HL-60/S4 treated with retinoic acid at 250 ng/mL for 4 days and 3 days (cell line): ENCODE measurements around the gene SLC25A29.
"Not testable (repeated sequence)": the region's sequence is repeated elsewhere in the genome, so short reads cannot be mapped to it uniquely, and the experiment has no call there.

Experiments
- in situ Hi-C: fragments of 300-500 bp; cut with MboI; formaldehyde crosslinking; loops from 2 replicates; pipeline ENCODE4 v1.7.0; 2022; ENCODE audit warnings: low sequenced_read_pairs

SLC25A29 gene

GRCh38 chr14:100294213-100294962 lies 11.9 kb downstream of the SLC25A29 start:
- in situ Hi-C loops: no loop called here

- in situ Hi-C loops: no loop called here
These were observed 12.6 kb downstream of the SLC25A29 start for GRCh38 chr14:100293497-100294212.

- in situ Hi-C loops: no loop called here
These were observed 13.3 kb downstream of the SLC25A29 start for GRCh38 chr14:100292776-100293461.

GRCh38 chr14:100292301-100292775 lies 13.9 kb downstream of the SLC25A29 start:
- in situ Hi-C loops: no loop called here

GRCh38 chr14:100291305-100292075 lies 14.8 kb downstream of the SLC25A29 start:
- in situ Hi-C loops: no loop called here

GRCh38 chr14:100290607-100291304 lies 15.5 kb downstream of the SLC25A29 start:
- in situ Hi-C loops: no loop called here

GRCh38 chr14:100289916-100290606 lies 16.2 kb downstream of the SLC25A29 start:
- in situ Hi-C loops: no loop called here

- in situ Hi-C loops: no loop called here
These were observed 17.7 kb downstream of the SLC25A29 start for GRCh38 chr14:100288382-100289185.

- in situ Hi-C loops: not testable (repeated sequence)
These were observed 18.3 kb downstream of the SLC25A29 start for GRCh38 chr14:100287998-100288295.

- in situ Hi-C loops: no loop called here
These were observed 18.8 kb downstream of the SLC25A29 start for GRCh38 chr14:100287202-100287997.

- in situ Hi-C loops: no loop called here
These were observed 19.6 kb downstream of the SLC25A29 start for GRCh38 chr14:100286484-100287191.

- in situ Hi-C loops: no loop called here
These were observed 20.3 kb downstream of the SLC25A29 start for GRCh38 chr14:100285913-100286400.

GRCh38 chr14:100285021-100285912 lies 21.0 kb downstream of the SLC25A29 start:
- in situ Hi-C loops: no loop called here

- in situ Hi-C loops: no loop called here
These were observed 22.0 kb downstream of the SLC25A29 start for GRCh38 chr14:100283984-100284881.

GRCh38 chr14:100283436-100283835 lies 22.8 kb downstream of the SLC25A29 start:
- in situ Hi-C loops: not testable (repeated sequence)
